Lung (tissue), 12 donors: ENCODE measurements around the gene LRRC27. TPM values are rescaled to one million over a fixed set of nuclear protein-coding genes. Genes with fewer than 3 reads are reported as not detected.

Source experiments
- ATAC-seq: fragments of 200-7000 bp; cut with Tn5 transposase; one replicate; pipeline ENCODE4 v1.9.1; 2020; ENCODE audit warnings: moderate number of reproducible peaks; ENCODE audit not compliant: insufficient read depth, low FRiP score
- DNase-seq, 3 donors: peaks; one replicate each; pipeline ENCODE4 v3.0.0-alpha.2; 2013 to 2017
- H3K27ac ChIP-seq, 2 donors: one replicate each; pipeline ENCODE4 v1.5.1; 2013; ENCODE audit warnings: mild to moderate bottlenecking in 2 of 2, moderate library complexity in 2 of 2, control low read depth in 1 of 2, inconsistent platforms in 1 of 2, low read depth in 1 of 2, low read length in 1 of 2
- H3K27me3 ChIP-seq, 3 donors: one replicate each; pipeline ENCODE4 v1.5.1; 2013; ENCODE audit warnings: low read length in 2 of 3; ENCODE audit not compliant: control insufficient read depth in 3 of 3, insufficient read depth in 3 of 3
- H3K36me3 ChIP-seq, 4 donors: one replicate each; pipeline ENCODE4 v1.5.1; 2013; ENCODE audit warnings: low read length in 4 of 4, mild to moderate bottlenecking in 1 of 4, moderate library complexity in 1 of 4; ENCODE audit not compliant: control insufficient read depth in 4 of 4, insufficient read depth in 4 of 4
- H3K4me1 ChIP-seq, 5 donors: one replicate each; pipeline ENCODE4 v1.5.1; 2013; ENCODE audit warnings: low read length in 5 of 5, mild to moderate bottlenecking in 2 of 5, moderate library complexity in 1 of 5; ENCODE audit not compliant: control insufficient read depth in 5 of 5, insufficient read depth in 5 of 5
- H3K4me3 ChIP-seq: one replicate; pipeline ENCODE4 v1.5.1; 2013; ENCODE audit warnings: mild to moderate bottlenecking, control low read depth, moderate library complexity
- H3K9ac ChIP-seq, 2 donors: one replicate each; pipeline ENCODE4 v1.5.1; 2013; ENCODE audit warnings: low read length in 2 of 2, control low read depth in 1 of 2; ENCODE audit not compliant: insufficient read depth in 1 of 2
- H3K9me3 ChIP-seq, 4 donors: one replicate each; pipeline ENCODE4 v1.5.1; 2013; ENCODE audit warnings: low read length in 3 of 4, mild to moderate bottlenecking in 1 of 4, moderate library complexity in 1 of 4; ENCODE audit not compliant: control insufficient read depth in 4 of 4, insufficient read depth in 3 of 4
- CTCF ChIP-seq: IDR thresholded peaks from 2 replicates; pipeline ENCODE4 v1.5.1; 2012; ENCODE audit warnings: mild to moderate bottlenecking; ENCODE audit errors: control extremely low read depth, extremely low read depth
- WGBS, 2 donors: extraction: QIAGEN DNeasy Blood & Tissue Kit; methylation state at CpG; one replicate each; pipeline ENCODE4 v1.1.7; 2013; 5-methylcytosine and 5-hydroxymethylcytosine counted together
- polyA plus RNA-seq, 2 donors: library from polyadenylated mRNA; stranded (reverse); fragments of 200-250 nt; gene quantifications; one replicate each; pipeline ENCODE4 v1.2.1, GENCODE V29; 2013
- total RNA-seq, 2 donors: library from RNA; depleted of rRNA in 1 of 2; stranded (reverse); fragments of >200 nt in 1 of 2; gene quantifications; one replicate each; pipeline ENCODE4 v1.2.1, GENCODE V29; 2014 to 2021
- donor health status: control.
- donor health status: control.
- donor health status: Bipolar disorder and iron deficiency.
- donor health status: healthy.
- donor health status: DM: yes; HTN: yes; CAD: no.

The LRRC27 gene
- total and polyA plus RNA-seq, 4 donors = 5.8 to 25.5 (median 17.2) TPM

- 77 to 82% methylated on average over 23 to 24 of the region's 24 CpGs for WGBS, 2 donors
- DNase-seq = no peak
Measured at GRCh38 chr10:132283604-132284382, 48.2 kb upstream of the LRRC27 start.

GRCh38 chr10:132289439-132289838 is 42.6 kb upstream of the LRRC27 start:
- Histone ChIP-seq H3K9me3 (peaks cover 0 to 4% (median 0%) of the 10 kb centered on the region in 4 donors), H3K27ac (no peak overlapping the region), H3K27me3 (peaks cover 0 to 7% (median 0%) of the 10 kb centered on the region in 3 donors), H3K4me3 (no peak overlapping the region), H3K4me1 (peaks cover 0 to 7% (median 4%) of the 10 kb centered on the region in 5 donors), H3K36me3 (no peaks in the 10 kb centered on the region), H3K9ac (no peak overlapping the region)
- no peak for TF ChIP-seq CTCF
- WGBS, 2 donors = 89 to 97% methylated on average over 2 of the region's 2 CpGs
- no peak for ATAC-seq
- DNase-seq = no peak

More at GRCh38 chr10:132283604-132284382, 48.2 kb upstream of the LRRC27 start:
- H3K4me3 ChIP-seq = no peak overlapping the region
- TF ChIP-seq CTCF = no peak
- H3K9ac ChIP-seq = no peak overlapping the region
- H3K4me1 ChIP-seq = peaks cover 0 to 12% (median 3%) of the 10 kb centered on the region in 5 donors
- no peaks in the 10 kb centered on the region for H3K36me3 ChIP-seq
- peaks cover 0 to 15% (median 4%) of the 10 kb centered on the region in 3 donors for H3K27me3 ChIP-seq
- H3K9me3 ChIP-seq = peaks cover 0 to 4% (median 0%) of the 10 kb centered on the region in 4 donors
- no peak overlapping the region for H3K27ac ChIP-seq
- no peak for ATAC-seq

- Histone ChIP-seq H3K4me3 (no peak overlapping the region), H3K9me3 (peaks cover 0 to 4% (median 0%) of the 10 kb centered on the region in 4 donors), H3K4me1 (peaks cover 0 to 7% (median 4%) of the 10 kb centered on the region in 5 donors), H3K9ac (no peak overlapping the region), H3K36me3 (no peaks in the 10 kb centered on the region), H3K27me3 (peaks cover 0 to 4% (median 0%) of the 10 kb centered on the region in 3 donors), H3K27ac (no peak overlapping the region)
- WGBS, 2 donors = 94 to 97% methylated on average over 6 of the region's 6 CpGs
- no peak for TF ChIP-seq CTCF
- DNase-seq (no peak), ATAC-seq (no peak)
Measured at GRCh38 chr10:132290631-132291030, 41.4 kb upstream of the LRRC27 start.
